Testis (tissue), 2 donors: ENCODE results near the gene THSD4.

ENCODE experiments used
- CTCF ChIP-seq, 3 experiments: fragments of 450-650 bp in 2 of 3; fragments of 200-600 bp in 1 of 3; sonication (generic) in 1 of 3; IDR thresholded peaks; one replicate each; pipeline ENCODE4 v1.5.1; 2016 to 2019; ENCODE audit warnings: antibody characterized with exemption in 3 of 3, mild to moderate bottlenecking in 2 of 3, moderate library complexity in 1 of 3
- POLR2A ChIP-seq: fragments of 450-650 bp; IDR thresholded peaks from one replicate; pipeline ENCODE4 v1.6.1; 2017; ENCODE audit warnings: antibody characterized with exemption, mild to moderate bottlenecking, moderate library complexity

DNA sequence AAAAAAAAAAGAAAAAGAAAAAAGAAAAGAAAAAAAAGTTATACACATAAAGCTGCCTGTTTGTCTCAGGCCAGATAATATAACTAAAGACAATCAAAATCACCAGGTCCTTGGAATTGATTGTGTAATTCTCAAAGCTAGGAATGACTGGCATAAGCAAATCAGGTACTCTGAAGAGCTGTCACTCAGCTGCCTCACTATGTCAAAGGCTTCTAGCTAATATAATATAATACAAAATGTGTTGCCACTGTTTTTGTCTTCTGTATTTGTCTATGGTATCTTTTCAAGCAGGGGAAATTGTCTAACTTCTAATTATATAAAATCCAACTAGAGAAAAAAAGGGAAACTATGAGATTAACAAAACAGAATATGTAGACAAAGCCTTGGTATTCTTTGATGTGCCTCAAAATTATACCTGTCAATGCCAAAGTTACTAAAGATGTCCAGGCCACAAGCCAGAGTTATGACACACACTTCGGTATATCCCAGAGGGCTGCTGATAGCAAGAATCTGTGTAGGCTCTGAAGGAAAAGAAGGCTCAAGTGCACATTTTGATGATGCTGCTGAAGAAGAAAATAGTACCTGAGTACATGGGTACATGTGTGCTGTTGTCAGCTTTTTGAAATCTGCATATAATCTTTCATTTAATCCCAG, 658.1 kb downstream of the THSD4 start:
- TF ChIP-seq CTCF (IDR thresholded peaks at IDR 0.05), result no peak
- TF ChIP-seq POLR2A, result no peak
